Measurements from ENCODE around the gene GTF2I.
"Not testable (repeated sequence)": the region's sequence is repeated elsewhere in the genome, so short reads cannot be mapped to it uniquely, and the experiment has no call there.

Gene GTF2I

DNA sequence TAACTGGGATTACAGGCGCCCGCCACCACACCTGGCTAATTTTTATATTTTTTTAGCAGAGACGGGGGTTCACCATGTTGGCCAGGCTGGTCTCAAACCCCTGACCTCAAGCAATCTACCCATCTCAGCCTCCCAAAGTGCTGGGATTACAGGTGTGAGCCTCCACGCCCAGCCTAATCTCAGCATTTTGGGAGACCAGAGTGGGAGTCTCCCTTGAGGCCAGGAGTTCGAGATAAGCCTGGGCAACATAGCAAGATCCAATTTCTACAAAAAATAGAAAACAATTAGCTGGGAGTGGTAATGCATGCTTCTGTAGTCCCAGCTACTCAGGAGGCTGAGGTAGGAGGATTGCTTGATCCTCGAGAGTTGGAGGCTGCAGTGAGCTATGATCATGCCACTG is 46.9 kb downstream of the GTF2I start:
- H3K27ac ChIP-seq (ENCODE audit: low read depth, low read length); H3K27me3 ChIP-seq (ENCODE audit: control insufficient read depth, insufficient read depth, low read length); H3K4me3 ChIP-seq (ENCODE audit: low read length); H3K4me1 ChIP-seq (ENCODE audit: control insufficient read depth, insufficient read depth, low read length); H3K9ac ChIP-seq (ENCODE audit: low read length): not testable (repeated sequence)
- peaks cover 25% of the 10 kb centered on the region for H3K36me3 ChIP-seq (ENCODE audit: control insufficient read depth, insufficient read depth, low read length)

DNA sequence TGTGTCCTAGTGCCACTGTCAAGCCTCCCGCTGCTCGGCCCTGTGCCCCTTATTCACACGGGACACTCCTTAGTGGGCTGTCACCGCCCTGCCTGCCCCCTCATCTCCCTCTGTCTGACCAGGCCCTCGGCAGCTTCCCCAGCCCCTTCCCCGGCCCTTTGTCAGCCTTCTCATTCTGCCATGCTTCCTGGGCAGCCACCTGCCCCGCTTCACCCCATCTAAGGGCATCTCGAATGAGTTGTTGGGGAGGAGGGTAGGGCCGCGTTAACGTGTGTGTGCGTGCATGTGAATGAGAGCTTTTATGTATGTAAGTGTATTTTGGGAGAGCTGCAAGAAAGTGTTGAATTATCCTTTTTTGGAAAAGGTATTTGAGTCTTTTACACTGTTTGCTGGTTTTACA is 49.7 kb downstream of the GTF2I start:
- Histone ChIP-seq H3K4me3 (ENCODE audit: low read length) (no peak overlapping the region), H3K27me3 (ENCODE audit: control insufficient read depth, insufficient read depth, low read length) (no peaks in the 10 kb centered on the region), H3K9ac (ENCODE audit: low read length) (no peak overlapping the region), H3K27ac (ENCODE audit: low read depth, low read length) (no peak overlapping the region), H3K36me3 (ENCODE audit: control insufficient read depth, insufficient read depth, low read length) (peaks cover 21% of the 10 kb centered on the region), H3K4me1 (ENCODE audit: control insufficient read depth, insufficient read depth, low read length) (no peaks in the 10 kb centered on the region)

DNA sequence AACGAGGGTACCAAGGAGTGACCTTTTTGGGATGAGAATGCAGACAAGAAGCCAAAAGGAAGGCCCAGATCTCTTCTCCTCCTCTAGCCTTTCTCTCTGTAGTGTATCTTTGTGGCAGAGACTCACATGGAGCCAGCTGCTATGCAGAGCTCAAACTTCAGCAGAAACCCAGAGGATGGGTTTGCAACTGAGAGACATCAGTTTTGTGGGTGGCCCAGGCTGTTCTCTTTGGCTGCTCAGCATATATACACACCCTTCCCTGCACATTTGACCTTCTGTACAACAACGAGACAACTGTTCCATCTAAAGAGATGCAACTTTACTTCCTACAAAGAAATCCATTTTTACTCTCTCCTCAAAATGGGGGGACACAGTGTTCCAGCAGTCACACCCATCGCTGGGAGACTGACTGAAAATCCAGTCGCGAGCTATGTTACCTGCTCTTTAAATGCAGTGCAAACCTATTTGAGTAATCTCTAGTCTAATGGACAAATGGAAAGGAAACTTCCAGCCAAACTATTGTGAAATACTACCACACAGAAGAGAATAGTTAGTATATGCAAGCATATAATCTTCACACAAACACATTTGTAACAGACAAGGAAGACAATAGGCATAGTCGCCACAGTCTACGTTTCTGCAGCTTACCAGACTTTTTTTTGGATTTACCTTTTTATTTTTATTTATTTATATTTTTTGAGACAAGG is 51.2 kb downstream of the GTF2I start:
- peaks cover 18% of the 10 kb centered on the region for H3K36me3 ChIP-seq (ENCODE audit: control insufficient read depth, insufficient read depth, low read length)

DNA sequence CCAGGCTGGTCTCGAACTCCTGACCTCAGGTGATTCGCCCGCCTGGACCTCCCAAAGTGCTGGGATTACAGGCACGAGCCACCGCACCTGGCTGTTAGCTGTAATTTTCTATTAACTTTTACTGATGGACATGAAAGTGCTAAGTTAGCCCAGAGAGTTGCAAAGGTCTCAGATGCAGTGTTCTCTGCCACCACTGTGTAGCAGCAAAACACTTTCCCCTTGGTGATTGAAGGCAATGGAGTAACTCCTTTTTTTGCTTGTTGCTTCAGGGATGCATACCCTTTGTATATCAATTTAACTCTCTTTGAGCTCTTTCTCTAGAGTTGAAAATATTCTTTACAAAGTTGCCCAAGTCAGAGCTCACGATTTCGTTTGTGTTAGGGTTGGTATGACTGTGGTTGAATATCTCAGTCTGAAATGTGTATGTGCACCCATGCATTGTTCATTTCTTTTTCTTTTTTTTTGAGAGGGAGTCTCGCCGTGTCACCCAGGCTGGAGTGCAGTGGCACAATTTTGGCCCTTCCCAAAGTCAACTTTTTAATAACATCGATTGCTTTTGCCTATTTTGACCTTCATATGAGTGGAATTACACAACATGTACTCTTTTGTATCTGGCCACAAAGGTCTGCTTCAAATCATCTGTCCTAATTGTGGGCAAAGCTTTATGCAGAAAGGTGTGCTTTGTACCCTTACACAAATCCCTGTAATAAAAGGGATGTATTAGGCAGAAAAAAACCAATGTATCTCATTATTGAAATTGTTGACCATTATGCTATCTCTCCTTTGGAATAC is 52.6 kb downstream of the GTF2I start:
- Histone ChIP-seq H3K4me1 (ENCODE audit: control insufficient read depth, insufficient read depth, low read length) (no peaks in the 10 kb centered on the region), H3K27me3 (ENCODE audit: control insufficient read depth, insufficient read depth, low read length) (no peaks in the 10 kb centered on the region), H3K27ac (ENCODE audit: low read depth, low read length) (no peak overlapping the region), H3K4me3 (ENCODE audit: low read length) (no peak overlapping the region), H3K36me3 (ENCODE audit: control insufficient read depth, insufficient read depth, low read length) (peaks cover 17% of the 10 kb centered on the region), H3K9ac (ENCODE audit: low read length) (no peak overlapping the region)

More for the DNA sequence above, 51.2 kb downstream of the GTF2I start:
- Histone ChIP-seq H3K4me3 (ENCODE audit: low read length) (no peak overlapping the region), H3K4me1 (ENCODE audit: control insufficient read depth, insufficient read depth, low read length) (no peaks in the 10 kb centered on the region), H3K27me3 (ENCODE audit: control insufficient read depth, insufficient read depth, low read length) (no peaks in the 10 kb centered on the region), H3K9ac (ENCODE audit: low read length) (no peak overlapping the region), H3K27ac (ENCODE audit: low read depth, low read length) (no peak overlapping the region)

DNA sequence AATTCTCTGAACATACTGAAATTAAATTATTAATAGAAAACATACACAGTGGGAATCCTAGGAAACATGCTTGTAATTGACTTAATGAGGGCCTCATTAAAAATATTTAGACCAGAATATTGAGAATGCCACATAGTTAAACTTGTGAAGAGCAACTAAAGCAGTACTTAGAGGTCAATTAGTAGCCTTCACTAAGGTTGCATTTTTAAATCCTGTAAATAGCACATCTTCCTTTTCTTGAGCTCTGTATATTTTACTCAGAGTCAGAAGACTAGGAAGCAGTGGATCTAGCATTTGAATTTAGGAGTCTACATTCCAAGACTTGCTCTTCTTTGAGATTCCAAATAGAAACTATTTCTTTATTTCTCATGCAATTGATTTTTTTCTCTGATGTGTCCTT is 56.0 kb downstream of the GTF2I start:
- Histone ChIP-seq H3K36me3 (ENCODE audit: control insufficient read depth, insufficient read depth, low read length) (peaks cover 7% of the 10 kb centered on the region), H3K9ac (ENCODE audit: low read length) (no peak overlapping the region), H3K4me1 (ENCODE audit: control insufficient read depth, insufficient read depth, low read length) (no peaks in the 10 kb centered on the region), H3K4me3 (ENCODE audit: low read length) (no peak overlapping the region), H3K27me3 (ENCODE audit: control insufficient read depth, insufficient read depth, low read length) (no peaks in the 10 kb centered on the region), H3K27ac (ENCODE audit: low read depth, low read length) (no peak overlapping the region)

DNA sequence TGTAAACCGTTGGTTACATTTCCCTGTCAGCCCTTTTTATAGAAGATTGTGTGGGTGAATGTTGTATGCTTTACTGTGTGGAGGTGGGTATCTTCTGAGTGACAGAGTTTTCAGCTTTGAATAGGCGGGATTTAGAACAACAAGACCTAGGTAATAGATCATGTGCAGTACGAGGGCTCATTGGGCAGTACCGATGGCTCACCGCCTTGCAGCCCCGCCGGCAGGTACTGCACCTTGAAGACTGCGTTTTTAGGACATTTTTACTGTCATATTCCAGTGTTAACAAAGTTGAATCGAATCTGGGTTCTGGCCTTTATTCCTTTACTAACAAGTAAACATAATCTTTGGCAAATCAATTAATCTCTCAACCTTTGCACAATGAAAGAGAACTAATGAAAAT is 60.4 kb downstream of the GTF2I start:
- Histone ChIP-seq H3K27ac (ENCODE audit: low read depth, low read length) (no peak overlapping the region), H3K27me3 (ENCODE audit: control insufficient read depth, insufficient read depth, low read length) (no peaks in the 10 kb centered on the region), H3K4me1 (ENCODE audit: control insufficient read depth, insufficient read depth, low read length) (no peaks in the 10 kb centered on the region), H3K4me3 (ENCODE audit: low read length) (no peak overlapping the region), H3K9ac (ENCODE audit: low read length) (no peak overlapping the region), H3K36me3 (ENCODE audit: control insufficient read depth, insufficient read depth, low read length) (peaks cover 5% of the 10 kb centered on the region)

DNA sequence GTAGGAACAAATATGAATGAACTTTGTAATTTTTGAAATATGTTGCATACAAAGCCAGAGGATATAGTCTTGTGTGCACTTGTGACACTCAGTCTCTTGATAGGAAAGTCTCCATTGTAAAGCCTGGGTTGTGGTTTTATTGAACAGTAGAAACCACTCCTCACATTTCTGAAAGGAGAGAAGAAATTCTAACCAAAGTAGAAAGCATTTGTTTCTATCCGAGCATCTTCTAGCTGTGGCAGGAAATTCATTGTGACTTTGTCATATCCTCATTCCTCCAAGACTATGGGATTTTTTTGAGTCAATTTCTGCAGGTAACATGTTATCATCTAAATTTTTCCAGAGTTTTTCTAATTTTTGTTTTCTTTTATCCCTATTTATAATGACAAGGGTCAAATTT is 60.8 kb downstream of the GTF2I start:
- H3K27me3 ChIP-seq (ENCODE audit: control insufficient read depth, insufficient read depth, low read length): no peaks in the 10 kb centered on the region
- no peaks in the 10 kb centered on the region for H3K4me1 ChIP-seq (ENCODE audit: control insufficient read depth, insufficient read depth, low read length)
- no peak overlapping the region for H3K9ac ChIP-seq (ENCODE audit: low read length)
- H3K4me3 ChIP-seq (ENCODE audit: low read length): no peak overlapping the region
- H3K27ac ChIP-seq (ENCODE audit: low read depth, low read length): no peak overlapping the region
- peaks cover 5% of the 10 kb centered on the region for H3K36me3 ChIP-seq (ENCODE audit: control insufficient read depth, insufficient read depth, low read length)

DNA sequence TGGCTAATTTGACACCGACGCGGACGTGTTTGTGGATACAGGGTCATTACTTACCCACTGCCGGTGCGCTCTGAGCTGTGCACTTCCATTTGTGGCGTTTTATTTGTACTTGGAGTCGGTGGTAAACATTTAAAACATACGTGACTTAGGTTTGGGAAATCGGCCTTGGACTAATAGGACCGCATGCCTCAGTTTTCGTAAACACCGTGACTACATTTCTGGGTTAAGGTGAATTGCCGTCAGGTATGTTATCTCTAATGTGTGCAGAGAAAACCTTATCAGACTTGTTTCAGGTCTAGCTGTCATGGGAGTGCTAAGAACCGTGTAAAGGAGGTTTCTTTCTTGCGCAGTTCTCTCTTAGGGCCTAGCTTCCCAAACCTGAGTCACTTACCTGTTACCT is 64.6 kb downstream of the GTF2I start:
- no peaks in the 10 kb centered on the region for H3K27me3 ChIP-seq (ENCODE audit: control insufficient read depth, insufficient read depth, low read length)
- H3K4me3 ChIP-seq (ENCODE audit: low read length): no peak overlapping the region
- H3K36me3 ChIP-seq (ENCODE audit: control insufficient read depth, insufficient read depth, low read length): peaks cover 3% of the 10 kb centered on the region
- H3K4me1 ChIP-seq (ENCODE audit: control insufficient read depth, insufficient read depth, low read length): no peaks in the 10 kb centered on the region
- no peak overlapping the region for H3K9ac ChIP-seq (ENCODE audit: low read length)
- H3K27ac ChIP-seq (ENCODE audit: low read depth, low read length): no peak overlapping the region

DNA sequence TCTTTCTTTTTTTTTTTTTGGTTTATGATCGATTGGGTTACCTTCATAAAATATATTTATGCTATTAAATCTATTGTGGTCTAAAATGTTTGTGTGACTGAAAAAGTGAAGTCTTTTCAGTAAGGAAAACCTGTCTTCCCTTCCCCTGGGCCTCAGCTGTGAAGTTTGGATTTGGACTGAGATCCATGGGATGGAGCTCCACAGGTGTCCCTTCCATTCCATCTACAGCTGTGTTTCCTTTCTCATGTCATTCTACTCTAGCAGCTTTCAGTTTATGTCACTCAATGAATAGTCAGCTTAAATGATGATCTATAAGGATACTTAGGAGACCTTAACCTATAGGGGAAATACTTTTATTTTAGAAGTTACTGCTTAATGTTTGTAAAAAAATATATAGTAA is 68.3 kb downstream of the GTF2I start:
- Histone ChIP-seq H3K9ac (ENCODE audit: low read length) (no peak overlapping the region), H3K4me1 (ENCODE audit: control insufficient read depth, insufficient read depth, low read length) (peaks cover 2% of the 10 kb centered on the region), H3K4me3 (ENCODE audit: low read length) (no peak overlapping the region), H3K36me3 (ENCODE audit: control insufficient read depth, insufficient read depth, low read length) (no peaks in the 10 kb centered on the region), H3K27ac (ENCODE audit: low read depth, low read length) (no peak overlapping the region), H3K27me3 (ENCODE audit: control insufficient read depth, insufficient read depth, low read length) (no peaks in the 10 kb centered on the region)

DNA sequence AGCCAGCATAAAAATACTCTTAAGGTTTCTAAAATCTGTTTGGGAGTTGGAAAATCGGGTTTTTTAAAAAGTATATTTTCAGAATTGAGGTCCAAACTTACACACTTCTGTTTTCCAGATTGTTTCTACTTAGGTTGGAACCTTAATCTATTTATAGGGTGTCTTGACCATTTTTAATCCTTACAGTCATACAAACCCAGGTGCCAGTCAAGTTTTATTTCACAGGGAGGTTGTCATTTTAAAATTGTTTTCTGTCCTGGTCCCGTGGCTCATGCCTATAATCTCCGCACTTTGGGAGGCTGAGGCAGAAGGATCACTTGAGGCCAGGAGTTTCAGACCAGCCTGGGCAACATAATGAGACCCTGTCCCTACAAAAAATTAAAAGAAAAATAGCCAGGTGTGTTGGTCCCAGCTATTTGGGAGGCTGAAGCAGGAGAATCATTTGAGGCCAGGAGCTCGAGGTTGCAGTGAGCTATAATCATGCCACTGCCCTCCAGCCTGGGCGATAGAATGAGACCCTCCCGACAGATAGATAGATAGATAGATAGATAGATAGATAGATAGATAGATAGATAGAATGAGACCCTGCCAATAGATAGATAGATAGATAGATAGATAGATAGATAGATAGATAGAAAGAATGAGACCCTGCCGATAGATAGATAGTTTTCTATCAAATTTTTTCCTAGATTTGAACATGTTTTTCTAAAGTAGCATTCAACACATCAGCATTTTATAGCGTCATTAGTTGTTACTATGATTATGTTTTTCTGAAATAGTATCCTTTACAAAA is 69.0 kb downstream of the GTF2I start:
- Histone ChIP-seq H3K36me3 (ENCODE audit: control insufficient read depth, insufficient read depth, low read length) (no peaks in the 10 kb centered on the region), H3K9ac (ENCODE audit: low read length) (no peak overlapping the region), H3K27ac (ENCODE audit: low read depth, low read length) (no peak overlapping the region), H3K4me1 (ENCODE audit: control insufficient read depth, insufficient read depth, low read length) (peaks cover 2% of the 10 kb centered on the region), H3K4me3 (ENCODE audit: low read length) (no peak overlapping the region), H3K27me3 (ENCODE audit: control insufficient read depth, insufficient read depth, low read length) (no peaks in the 10 kb centered on the region)

DNA sequence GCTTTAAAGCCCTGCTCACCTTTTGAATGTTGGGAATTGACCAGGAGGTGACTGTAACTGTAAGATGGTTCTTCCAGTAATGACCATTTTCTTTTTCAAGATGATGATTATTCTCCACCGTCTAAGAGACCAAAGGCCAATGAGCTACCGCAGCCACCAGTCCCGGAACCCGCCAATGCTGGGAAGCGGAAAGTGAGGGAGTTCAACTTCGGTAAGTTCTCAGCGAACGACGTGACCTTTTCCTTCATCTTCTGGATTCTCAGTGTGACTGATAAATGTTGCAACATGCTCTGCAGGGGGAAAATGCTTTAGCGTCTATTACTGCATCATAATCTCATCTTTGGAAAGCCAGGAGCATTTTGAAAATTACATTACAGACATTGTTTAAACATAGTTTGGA is 71.2 kb downstream of the GTF2I start:
- H3K9ac ChIP-seq (ENCODE audit: low read length): not testable (repeated sequence)

DNA sequence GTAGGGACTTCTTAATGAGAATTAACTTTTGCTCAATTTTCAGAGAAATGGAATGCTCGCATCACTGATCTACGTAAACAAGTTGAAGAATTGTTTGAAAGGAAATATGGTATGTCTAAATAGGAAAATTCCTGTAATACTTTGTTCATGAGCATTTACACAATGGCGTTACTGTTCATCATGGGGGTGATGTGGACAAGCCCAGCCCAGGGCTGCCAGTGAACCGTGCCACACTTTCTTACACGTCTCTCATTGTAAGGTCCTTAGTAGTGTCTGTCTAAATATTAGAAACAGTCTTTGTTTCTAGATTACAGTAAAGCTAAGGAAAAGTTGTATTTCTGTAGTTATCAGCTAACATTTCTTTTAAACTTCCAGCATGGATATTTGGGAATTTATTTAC is 72.7 kb downstream of the GTF2I start:
- not testable (repeated sequence) for H3K36me3 ChIP-seq (ENCODE audit: control insufficient read depth, insufficient read depth, low read length); H3K27ac ChIP-seq (ENCODE audit: low read depth, low read length); H3K9ac ChIP-seq (ENCODE audit: low read length); H3K4me3 ChIP-seq (ENCODE audit: low read length); H3K27me3 ChIP-seq (ENCODE audit: control insufficient read depth, insufficient read depth, low read length); H3K4me1 ChIP-seq (ENCODE audit: control insufficient read depth, insufficient read depth, low read length)

More for the DNA sequence above, 71.2 kb downstream of the GTF2I start:
- H3K4me1 ChIP-seq (ENCODE audit: control insufficient read depth, insufficient read depth, low read length); H3K27ac ChIP-seq (ENCODE audit: low read depth, low read length); H3K27me3 ChIP-seq (ENCODE audit: control insufficient read depth, insufficient read depth, low read length); H3K4me3 ChIP-seq (ENCODE audit: low read length); H3K36me3 ChIP-seq (ENCODE audit: control insufficient read depth, insufficient read depth, low read length): not testable (repeated sequence)
